Endothelial cell (in vitro differentiated cells): ENCODE measurements around the gene CSAG3. TPM values are rescaled to one million over a fixed set of nuclear protein-coding genes. Genes with fewer than 3 reads are reported as not detected.
"Not testable (repeated sequence)": the region's sequence is repeated elsewhere in the genome, so short reads cannot be mapped to it uniquely, and the experiment has no call there.

Experiments
- DNase-seq: peaks from one replicate; pipeline ENCODE4 v3.0.0; 2021; ENCODE audit warnings: low spot score
- H3K27ac Mint-ChIP-seq: one replicate; pipeline ENCODE4 v1.8.0; 2021; ENCODE audit warnings: mixed read lengths, inconsistent platforms; ENCODE audit not compliant: unreplicated experiment
- H3K27me3 Mint-ChIP-seq: one replicate; pipeline ENCODE4 v1.8.0; 2021; ENCODE audit warnings: mild to moderate bottlenecking, moderate library complexity, mixed read lengths, inconsistent platforms; ENCODE audit not compliant: unreplicated experiment
- H3K36me3 Mint-ChIP-seq: one replicate; pipeline ENCODE4 v1.8.0; 2021; ENCODE audit warnings: mild to moderate bottlenecking, low read depth, mixed read lengths, inconsistent platforms; ENCODE audit not compliant: unreplicated experiment
- H3K4me1 Mint-ChIP-seq: one replicate; pipeline ENCODE4 v1.8.0; 2021; ENCODE audit warnings: mild to moderate bottlenecking, mixed read lengths, inconsistent platforms; ENCODE audit not compliant: unreplicated experiment
- H3K4me3 Mint-ChIP-seq: one replicate; pipeline ENCODE4 v1.8.0; 2021; ENCODE audit warnings: mild to moderate bottlenecking, mixed read lengths, inconsistent platforms; ENCODE audit not compliant: unreplicated experiment
- H3K9me3 Mint-ChIP-seq: one replicate; pipeline ENCODE4 v1.8.0; 2021; ENCODE audit warnings: mixed read lengths, inconsistent platforms; ENCODE audit not compliant: unreplicated experiment
- CTCF ChIP-seq: fragments of 200-600 bp; sonication (generic); IDR thresholded peaks from one replicate; pipeline ENCODE4 v1.5.0; 2021; ENCODE audit warnings: antibody characterized with exemption; ENCODE audit not compliant: unreplicated experiment
- total RNA-seq: library from RNA; stranded (reverse); fragmentation: NEBNext Ultra II Directional; extraction: Animal tissue kit (Norgen Biotek cat#: 25700); gene quantifications from one replicate; pipeline ENCODE4 v1.2.1, GENCODE V29; 2021; ENCODE audit not compliant: unreplicated experiment

CSAG3 gene
- total RNA-seq, 1 donor from 2014 or later, result 5.5 TPM

- H3K36me3 Mint-ChIP-seq, H3K9me3 Mint-ChIP-seq, H3K4me3 Mint-ChIP-seq, H3K27ac Mint-ChIP-seq, H3K4me1 Mint-ChIP-seq, DNase-seq, H3K27me3 Mint-ChIP-seq: not testable (repeated sequence)
These were observed 10.7 kb downstream of the CSAG3 start, which contains the start of gene MAGEA6 for GRCh38 chrX:152769549-152770289. Gene MAGEA6, minus strand, starts transcription at chrX:152769689. Its CDS starts 2,039 bp downstream, at chrX:152767650.

- H3K9me3 Mint-ChIP-seq, H3K36me3 Mint-ChIP-seq, H3K27ac Mint-ChIP-seq, H3K4me1 Mint-ChIP-seq, H3K4me3 Mint-ChIP-seq, H3K27me3 Mint-ChIP-seq, DNase-seq: not testable (repeated sequence)
These were observed 28.0 kb downstream of the CSAG3 start for GRCh38 chrX:152787062-152787461.

- no peak for TF ChIP-seq CTCF
- no peak for DNase-seq
- Mint-ChIP-seq H3K9me3 (no peaks in the 10 kb centered on the region), H3K27ac (no peak overlapping the region), H3K36me3 (no peaks in the 10 kb centered on the region), H3K4me1 (peaks cover 4% of the 10 kb centered on the region), H3K27me3 (no peaks in the 10 kb centered on the region), H3K4me3 (no peak overlapping the region)
These were observed 39.9 kb downstream of the CSAG3 start for GRCh38 chrX:152798945-152799344.

- Mint-ChIP-seq H3K9me3 (no peaks in the 10 kb centered on the region), H3K27ac (no peak overlapping the region)
These were observed 47.0 kb downstream of the CSAG3 start for GRCh38 chrX:152806035-152806434.

More at GRCh38 chrX:152806035-152806434, 47.0 kb downstream of the CSAG3 start:
- H3K36me3 Mint-ChIP-seq, result no peaks in the 10 kb centered on the region
- no peaks in the 10 kb centered on the region for H3K27me3 Mint-ChIP-seq
- no peak for DNase-seq
- no peak for TF ChIP-seq CTCF
- no peak overlapping the region for H3K4me3 Mint-ChIP-seq
- H3K4me1 Mint-ChIP-seq, result no peaks in the 10 kb centered on the region

Other genes starting within 250 kb of the CSAG3 start
- gene GABRQ, start 121.3 kb upstream of the CSAG3 start, total RNA-seq, result 0.41 TPM
- not detected for gene MAGEA3, start 60.4 kb upstream of the CSAG3 start, total RNA-seq
- gene CSAG2, start 49.9 kb upstream of the CSAG3 start, total RNA-seq, result not detected
- gene MAGEA2B, start 44.6 kb upstream of the CSAG3 start, total RNA-seq, result 0.97 TPM
- 5.1 TPM for gene CSAG1, start 25.5 kb upstream of the CSAG3 start, total RNA-seq
- 4.3 TPM for gene MAGEA12, start 25.5 kb upstream of the CSAG3 start, total RNA-seq
- 3.5 TPM for gene MAGEA2, start 5.4 kb upstream of the CSAG3 start, total RNA-seq
- gene MAGEA6, start 10.5 kb downstream of the CSAG3 start, total RNA-seq, result not detected
- gene CETN2, start 71.5 kb downstream of the CSAG3 start, total RNA-seq, result 32.6 TPM
- gene NSDHL, start 71.8 kb downstream of the CSAG3 start, total RNA-seq, result 26.5 TPM
- gene ZNF185, start 138.8 kb downstream of the CSAG3 start, total RNA-seq, result 2.1 TPM
- gene PNMA5, start 234.9 kb downstream of the CSAG3 start, total RNA-seq, result not detected